Endothelial cell of umbilical vein (primary cell): ENCODE measurements around the gene TRIM61. TPM values are rescaled to one million over a fixed set of nuclear protein-coding genes. Genes with fewer than 3 reads are reported as not detected.
"Not testable (repeated sequence)": the region's sequence is repeated elsewhere in the genome, so short reads cannot be mapped to it uniquely, and the experiment has no call there.

Source experiments
- BruUV-seq: library from RNA; stranded (reverse); fragments of 400-500 nt; replicated peaks from 2 replicates; lab custom pipeline; 2021; lab: Mats Ljungman, UMichigan
- CTCF ChIA-PET: fragments of 300-600, 350-600 bp; sonication (Branson Sonifier 250); formaldehyde crosslinking; loops from one replicate; lab custom pipeline; 2021; ENCODE audit warnings: antibody characterized with exemption, inconsistent platforms; lab: Charles Lee
- POLR2A ChIA-PET: fragments of 300-600, 350-600 bp; sonication (Branson Sonifier 250); formaldehyde crosslinking; loops from one replicate; lab custom pipeline; 2021; ENCODE audit warnings: antibody characterized with exemption, inconsistent platforms; lab: Charles Lee
- DNase-seq: peaks from one replicate; pipeline ENCODE4 v3.0.0-alpha.2; 2011; ENCODE audit warnings: low read depth, low spot score
- FAIRE-seq: peaks from 2 replicates; lab custom pipeline; 2011; peaks lifted over from hg19 to GRCh38; lab: Jason Lieb, UNC
- H2AFZ ChIP-seq: 2 replicates; pipeline ENCODE4 v1.6.0; 2012; ENCODE audit warnings: low read depth, low read length, control low read depth, inconsistent platforms
- H3K27ac ChIP-seq: 2 replicates; pipeline ENCODE4 v1.5.1; 2011; ENCODE audit warnings: low read depth, mild to moderate bottlenecking, control low read depth, low read length, moderate library complexity; ENCODE audit not compliant: insufficient read depth
- H3K27me3 ChIP-seq, 2 experiments: 2 replicates each; pipeline versions ENCODE4 v1.6.0 to v1.6.1; 2011; ENCODE audit warnings: low read length in 2 of 2, mixed read lengths in 1 of 2; ENCODE audit not compliant: control insufficient read depth in 2 of 2, insufficient read depth in 2 of 2
- H3K36me3 ChIP-seq, 2 experiments: 2 replicates in 1 of 2; 3 replicates in 1 of 2; pipeline ENCODE4 v1.5.1; 2011; ENCODE audit warnings: low read length in 2 of 2, mild to moderate bottlenecking in 1 of 2, moderate library complexity in 1 of 2; ENCODE audit not compliant: control insufficient read depth in 2 of 2, insufficient read depth in 2 of 2; ENCODE audit errors: extremely low read depth in 1 of 2
- H3K4me1 ChIP-seq: 3 replicates; pipeline ENCODE4 v1.5.1; 2011; ENCODE audit warnings: mild to moderate bottlenecking, low read length; ENCODE audit not compliant: control insufficient read depth, insufficient read depth; ENCODE audit errors: extremely low read depth
- H3K4me2 ChIP-seq: 2 replicates; pipeline ENCODE4 v1.6.1; 2011; ENCODE audit warnings: low read length, control low read depth, mixed read lengths; ENCODE audit not compliant: insufficient read depth
- H3K4me3 ChIP-seq, 3 experiments: fragments of 200-600 bp in 1 of 3; sonication (generic), shearing (Covaris generic) in 1 of 3; replicated peaks in 1 of 3; 2 replicates each; pipeline ENCODE4 v1.5.1; 2011 to 2016; ENCODE audit warnings: control low read depth in 3 of 3, low read length in 3 of 3, mild to moderate bottlenecking in 2 of 3, inconsistent platforms in 1 of 3, low read depth in 1 of 3, moderate library complexity in 1 of 3; ENCODE audit not compliant: insufficient read depth in 1 of 3
- H3K79me2 ChIP-seq: 2 replicates; pipeline ENCODE4 v1.6.0; 2012; ENCODE audit warnings: low read length, inconsistent platforms; ENCODE audit not compliant: control insufficient read depth, insufficient read depth
- H3K9ac ChIP-seq: replicated peaks from 2 replicates; pipeline ENCODE3; 2011; ENCODE audit warnings: low read length, control low read depth; ENCODE audit not compliant: insufficient read depth; ENCODE audit errors: extremely low read depth
- H3K9me1 ChIP-seq: replicated peaks from 3 replicates; pipeline ENCODE4 v1.6.0; 2011; ENCODE audit warnings: mild to moderate bottlenecking, low read length; ENCODE audit not compliant: control insufficient read depth, insufficient read depth; ENCODE audit errors: extremely low read depth
- H3K9me3 ChIP-seq: replicated peaks from 2 replicates; pipeline ENCODE4 v1.5.1; 2012; ENCODE audit warnings: low read length, inconsistent platforms; ENCODE audit not compliant: control insufficient read depth, insufficient read depth
- H4K20me1 ChIP-seq: replicated peaks from 2 replicates; pipeline ENCODE3; 2011; ENCODE audit warnings: mild to moderate bottlenecking, low read length; ENCODE audit not compliant: control insufficient read depth, insufficient read depth; ENCODE audit errors: extremely low read depth
- EZH2 ChIP-seq: IDR thresholded peaks from 2 replicates; pipeline ENCODE4 v1.6.1; 2012; ENCODE audit warnings: borderline replicate concordance, low read depth, mild to moderate bottlenecking, moderate library complexity, low read length, inconsistent platforms; ENCODE audit not compliant: severe bottlenecking
- GATA2 ChIP-seq: IDR thresholded peaks from 2 replicates; pipeline ENCODE4 v1.7.0; 2011; ENCODE audit warnings: low read depth, mild to moderate bottlenecking, moderate library complexity, mixed read lengths, low read length; ENCODE audit not compliant: insufficient read length, insufficient read depth
- POLR2A ChIP-seq: IDR thresholded peaks from 2 replicates; pipeline ENCODE4 v1.6.1; 2012; ENCODE audit warnings: low read depth, mild to moderate bottlenecking, control low read depth, low read length
- POLR2AphosphoS5 ChIP-seq: IDR thresholded peaks from 2 replicates; pipeline ENCODE4 v1.6.1; 2012; ENCODE audit warnings: low read depth, mild to moderate bottlenecking, control low read depth, low read length, moderate library complexity; ENCODE audit not compliant: insufficient read depth
- dilution Hi-C: fragments of 300-500 bp; cut with MboI; formaldehyde crosslinking; loops from one replicate; pipeline ENCODE4 v1.15.0; 2019; ENCODE audit warnings: low sequenced_read_pairs; ENCODE audit not compliant: extremely low pct_ligation_motif_present
- intact Hi-C: fragments of 100-400 bp; cut with micrococcal nuclease; formaldehyde crosslinking; loops from one replicate; pipeline ENCODE4 v1.10.0; 2022
- polyA plus RNA-seq, 4 experiments: library from polyadenylated mRNA; depleted of rRNA in 3 of 4; stranded (reverse) in 3 of 4; unstranded in 1 of 4; fragments of >200 nt; gene quantifications; 2 replicates each; pipeline versions ENCODE4 v1.2.1 to v1.2.3, GENCODE V29; 2011 to 2012; ENCODE audit warnings: missing spikeins in 1 of 4
- total RNA-seq: library from RNA; stranded (reverse); gene quantifications from 2 replicates; pipeline ENCODE4 v1.2.3, GENCODE V29; 2021

Gene TRIM61
- total and polyA plus RNA-seq, 2 donors (not counting 3 experiments of a cell fraction or from before 2014, with no cell fraction given), result 0.22 TPM; not detected in 1

- no peaks in the 10 kb centered on the region for H3K9me1 ChIP-seq
- H3K4me1 ChIP-seq, result no peaks in the 10 kb centered on the region
- H3K4me2 ChIP-seq, result no peak overlapping the region
- dilution Hi-C loops (no loop called here), intact Hi-C loops (no loop called here)
- no peak overlapping the region for H3K27ac ChIP-seq
- no peak for TF ChIP-seq GATA2
- TF ChIP-seq POLR2A, result no peak
- TF ChIP-seq POLR2AphosphoS5, result no peak
- no peak for TF ChIP-seq EZH2
- CTCF ChIA-PET, result interaction anchor here (1.2 kb wide), 1 partner anchor 9 kb away, joined by 4 read pairs; no protein-coding TSS in a partner anchor
- no peak for FAIRE-seq
- no peaks in the 10 kb centered on the region for H3K36me3 ChIP-seq
- POLR2A ChIA-PET, result no interaction called here
- no peak overlapping the region for H2AFZ ChIP-seq
- no peaks in the 10 kb centered on the region for H3K27me3 ChIP-seq
- H4K20me1 ChIP-seq, result no peaks in the 10 kb centered on the region
- H3K79me2 ChIP-seq, result no peaks in the 10 kb centered on the region
- no TSS peak for BruUV-seq
- DNase-seq, result no peak
- H3K9ac ChIP-seq, result no peak overlapping the region
- no peaks in the 10 kb centered on the region for H3K9me3 ChIP-seq
- H3K4me3 ChIP-seq, result no peak overlapping the region
These were observed 28.5 kb downstream of the TRIM61 start for GRCh38 chr4:164948975-164949374.

GRCh38 chr4:164948006-164948405 lies 29.5 kb downstream of the TRIM61 start:
- H4K20me1 ChIP-seq, H3K9me1 ChIP-seq, H3K9ac ChIP-seq, H3K79me2 ChIP-seq, H3K27me3 ChIP-seq, H3K4me1 ChIP-seq, H2AFZ ChIP-seq, POLR2A ChIA-PET, H3K36me3 ChIP-seq, H3K27ac ChIP-seq, FAIRE-seq, H3K9me3 ChIP-seq, intact Hi-C loops, H3K4me2 ChIP-seq, H3K4me3 ChIP-seq, DNase-seq, BruUV-seq, dilution Hi-C loops: not testable (repeated sequence)
- CTCF ChIA-PET, result interaction anchor here (1.2 kb wide), 1 partner anchor 8 kb away, joined by 4 read pairs; no protein-coding TSS in a partner anchor
